ENCODE data around the gene UBE2G2. TPM values are rescaled to one million over a fixed set of nuclear protein-coding genes. Genes with fewer than 3 reads are reported as not detected.

The UBE2G2 gene
- polyA plus RNA-seq, 1 experiment, result 62.2 TPM

- peaks cover 30% of the 10 kb centered on the region for H3K9me3 ChIP-seq (ENCODE audit: control insufficient read depth, insufficient read depth, low read length)
- TF ChIP-seq CTCF (IDR thresholded peaks at IDR 0.05; ENCODE audit: low read depth, low read length), result no peak
- no peaks in the 10 kb centered on the region for H3K27me3 ChIP-seq (ENCODE audit: control insufficient read depth, insufficient read depth, low read length)
- ChIA-PET POLR2A (interaction anchor here (0.7 to 1.1 kb wide), 3 partner anchors 16 to 115 kb away, joined by 3 to 7 read pairs (median 4); partner anchors contain the start of gene UBE2G2), CTCF (interaction anchor here (0.7 kb wide), 1 partner anchor 9 kb away, joined by 3 read pairs; no protein-coding TSS in a partner anchor)
- H3K27ac ChIP-seq (ENCODE audit: low read depth, low read length), result no peak within 1 kb of the TSS
- peak within 1 kb of the TSS; percentile 78 for H3K4me3 ChIP-seq (ENCODE audit: low read depth, low read length)
- peak; percentile 42 for DNase-seq (ENCODE audit: low read depth, low spot score)
These were observed 16.5 kb upstream of the UBE2G2 start, which contains the start of gene SUMO3 for GRCh38 chr21:44817914-44818639. Gene SUMO3 (minus strand): TSS chr21:44818062. CDS start chr21:44817968, 94 bp downstream.

- no peak for TF ChIP-seq CTCF (IDR thresholded peaks at IDR 0.05; ENCODE audit: low read depth, low read length)
- no peak overlapping the region for H3K27ac ChIP-seq (ENCODE audit: low read depth, low read length)
- peaks cover 28% of the 10 kb centered on the region for H3K9me3 ChIP-seq (ENCODE audit: control insufficient read depth, insufficient read depth, low read length)
- no peaks in the 10 kb centered on the region for H3K27me3 ChIP-seq (ENCODE audit: control insufficient read depth, insufficient read depth, low read length)
- ChIA-PET POLR2A (interaction anchor here (0.5 to 1.1 kb wide), 5 partner anchors 16 to 425 kb away, joined by 3 to 7 read pairs (median 3); partner anchors contain the start of genes PTTG1IP and UBE2G2), CTCF (interaction anchor here (0.7 kb wide), 1 partner anchor 8 kb away, joined by 3 read pairs; no protein-coding TSS in a partner anchor)
- DNase-seq (ENCODE audit: low read depth, low spot score), result peak; percentile 67
- H3K4me3 ChIP-seq (ENCODE audit: low read depth, low read length), result peak overlapping the region; percentile 78
These were observed 15.9 kb upstream of the UBE2G2 start for GRCh38 chr21:44817506-44817880.

GRCh38 chr21:44816761-44817505 lies 15.3 kb upstream of the UBE2G2 start:
- POLR2A ChIA-PET, result interaction anchor here (0.5 to 1.1 kb wide), 5 partner anchors 15 to 425 kb away, joined by 3 to 7 read pairs (median 3); partner anchors contain the start of genes PTTG1IP and UBE2G2
- DNase-seq (ENCODE audit: low read depth, low spot score), result no peak

GRCh38 chr21:44815852-44816628 lies 14.4 kb upstream of the UBE2G2 start:
- H3K4me3 ChIP-seq (ENCODE audit: low read depth, low read length), result no peak overlapping the region; the same call in 1 of the 2 replicates
- ChIA-PET POLR2A (interaction anchor here (0.7 to 1.2 kb wide), 2 partner anchors 14 to 91 kb away, joined by 3 to 4 read pairs; partner anchors contain the start of gene UBE2G2), CTCF (interaction anchor here (0.9 kb wide), 1 partner anchor 23 kb away, joined by 4 read pairs; no protein-coding TSS in a partner anchor)
- peaks cover 21% of the 10 kb centered on the region for H3K9me3 ChIP-seq (ENCODE audit: control insufficient read depth, insufficient read depth, low read length)
- no peak for DNase-seq (ENCODE audit: low read depth, low spot score)
- TF ChIP-seq CTCF (IDR thresholded peaks at IDR 0.05; ENCODE audit: low read depth, low read length), result no peak
- no peaks in the 10 kb centered on the region for H3K27me3 ChIP-seq (ENCODE audit: control insufficient read depth, insufficient read depth, low read length)
- no peak overlapping the region for H3K27ac ChIP-seq (ENCODE audit: low read depth, low read length)

More at GRCh38 chr21:44816761-44817505, 15.3 kb upstream of the UBE2G2 start:
- Histone ChIP-seq H3K4me3 (ENCODE audit: low read depth, low read length) (peak overlapping the region; percentile 78), H3K9me3 (ENCODE audit: control insufficient read depth, insufficient read depth, low read length) (peaks cover 25% of the 10 kb centered on the region), H3K27ac (ENCODE audit: low read depth, low read length) (no peak overlapping the region), H3K27me3 (ENCODE audit: control insufficient read depth, insufficient read depth, low read length) (no peaks in the 10 kb centered on the region)
- CTCF ChIA-PET, result no interaction called here
- no peak for TF ChIP-seq CTCF (IDR thresholded peaks at IDR 0.05; ENCODE audit: low read depth, low read length)
